ENCODE measurements around the gene TUBB3.

GRCh38 chr16:89917773-89918452, 5.2 kb upstream of the TUBB3 start:
- no peak for TF ChIP-seq CTCF (IDR thresholded peaks at IDR 0.05)
- no peak for TF ChIP-seq POLR2A (IDR thresholded peaks at IDR 0.05)

Measured in thyroid gland (tissue), 4 donors.